ENCODE measurements around the gene FTCD. TPM values are rescaled to one million over a fixed set of nuclear protein-coding genes. Genes with fewer than 3 reads are reported as not detected.

FTCD gene
- total RNA-seq, 1 experiment from 2014 or later, result 5.9 TPM

GRCh38 chr21:46119144-46119636 is 36.2 kb downstream of the FTCD start:
- Histone ChIP-seq H4K20me1 (ENCODE audit: insufficient read depth) (no peaks in the 10 kb centered on the region), H3K4me1 (replicated peaks; ENCODE audit: insufficient read depth) (no peaks in the 10 kb centered on the region), H3K36me3 (ENCODE audit: low read depth) (no peaks in the 10 kb centered on the region; the same call in 1 of the 2 replicates), H3F3A (ENCODE audit: insufficient read depth, low read depth) (no peaks in the 10 kb centered on the region), H2AFZ (no peak overlapping the region), H3K4me3 (no peak overlapping the region), H3K27me3 (ENCODE audit: insufficient read depth, low read depth) (no peaks in the 10 kb centered on the region), H3K9me2 (ENCODE audit: insufficient read depth) (no peaks in the 10 kb centered on the region), H3K4me2 (no peak overlapping the region), H3K27ac (no peak overlapping the region), H3K9me3 (ENCODE audit: insufficient read depth, low read depth) (no peaks in the 10 kb centered on the region), H3K79me2 (ENCODE audit: low read depth) (no peaks in the 10 kb centered on the region)
- TF ChIP-seq CTCF (conservative IDR thresholded peaks at IDR 0.05) (no peak), EZH2 (IDR thresholded peaks at IDR 0.05; ENCODE audit: low read depth) (no peak)
- BruUV-seq (replicated peaks), result no TSS peak
- intact Hi-C loops (cut with micrococcal nuclease; ENCODE audit: unreplicated experiment), result no loop called here
- CTCF ChIA-PET, result no interaction called here
- no peak for DNase-seq
- POLR2A ChIA-PET (ENCODE audit: unreplicated experiment), result no interaction called here

GRCh38 chr21:46118316-46119143 is 36.8 kb downstream of the FTCD start:
- no peaks in the 10 kb centered on the region for H3K4me1 ChIP-seq (replicated peaks; ENCODE audit: insufficient read depth)
- TF ChIP-seq EZH2 (IDR thresholded peaks at IDR 0.05; ENCODE audit: low read depth) (no peak), CTCF (conservative IDR thresholded peaks at IDR 0.05) (no peak)
- no peaks in the 10 kb centered on the region for H3K27me3 ChIP-seq (ENCODE audit: insufficient read depth, low read depth)
- H3K27ac ChIP-seq, result no peak overlapping the region
- no peaks in the 10 kb centered on the region for H3K9me3 ChIP-seq (ENCODE audit: insufficient read depth, low read depth)
- no peaks in the 10 kb centered on the region for H4K20me1 ChIP-seq (ENCODE audit: insufficient read depth)
- H3F3A ChIP-seq (ENCODE audit: insufficient read depth, low read depth), result no peaks in the 10 kb centered on the region
- intact Hi-C loops (cut with micrococcal nuclease; ENCODE audit: unreplicated experiment), result no loop called here
- H3K9me2 ChIP-seq (ENCODE audit: insufficient read depth), result no peaks in the 10 kb centered on the region
- CTCF ChIA-PET, result no interaction called here
- H3K4me2 ChIP-seq, result no peak overlapping the region
- H3K36me3 ChIP-seq (ENCODE audit: low read depth), result no peaks in the 10 kb centered on the region; the same call in 1 of the 2 replicates
- H2AFZ ChIP-seq, result no peak overlapping the region
- no peak overlapping the region for H3K4me3 ChIP-seq
- BruUV-seq (replicated peaks), result no TSS peak
- DNase-seq, result no peak
- no peaks in the 10 kb centered on the region for H3K79me2 ChIP-seq (ENCODE audit: low read depth)
- POLR2A ChIA-PET (ENCODE audit: unreplicated experiment), result no interaction called here

- no peaks in the 10 kb centered on the region; the same call in 1 of the 2 replicates for H3K36me3 ChIP-seq (ENCODE audit: low read depth)
- no TSS peak for BruUV-seq (replicated peaks)
- intact Hi-C loops (cut with micrococcal nuclease; ENCODE audit: unreplicated experiment), result no loop called here
- no peak overlapping the region for H3K27ac ChIP-seq
- no peaks in the 10 kb centered on the region for H4K20me1 ChIP-seq (ENCODE audit: insufficient read depth)
- ChIA-PET CTCF (no interaction called here), POLR2A (ENCODE audit: unreplicated experiment) (interaction anchor here (0.6 kb wide), 1 partner anchor 64 kb away, joined by 3 read pairs; no protein-coding TSS in a partner anchor)
- no peaks in the 10 kb centered on the region for H3K4me1 ChIP-seq (replicated peaks; ENCODE audit: insufficient read depth)
- H3K27me3 ChIP-seq (ENCODE audit: insufficient read depth, low read depth), result no peaks in the 10 kb centered on the region
- no peak overlapping the region for H3K4me3 ChIP-seq
- no peak overlapping the region for H2AFZ ChIP-seq
- no peaks in the 10 kb centered on the region for H3K9me3 ChIP-seq (ENCODE audit: insufficient read depth, low read depth)
- no peak for TF ChIP-seq EZH2 (IDR thresholded peaks at IDR 0.05; ENCODE audit: low read depth)
- no peak for TF ChIP-seq CTCF (conservative IDR thresholded peaks at IDR 0.05)
- H3F3A ChIP-seq (ENCODE audit: insufficient read depth, low read depth), result no peaks in the 10 kb centered on the region
- H3K79me2 ChIP-seq (ENCODE audit: low read depth), result no peaks in the 10 kb centered on the region
- H3K9me2 ChIP-seq (ENCODE audit: insufficient read depth), result no peaks in the 10 kb centered on the region
- DNase-seq, result no peak
- H3K4me2 ChIP-seq, result no peak overlapping the region
Measured at GRCh38 chr21:46117586-46118315, 37.6 kb downstream of the FTCD start.
